GM19438 (cell line): ENCODE measurements around the gene SPTB.

Experiments used
- ATAC-seq: cut with Tn5 transposase; IDR thresholded peaks from one replicate; pipeline ENCODE4 v1.9.1; 2021; ENCODE audit warnings: low read depth; ENCODE audit not compliant: unreplicated experiment

SPTB gene

GRCh38 chr14:64855721-64856528 lies 23.8 kb downstream of the SPTB start:
- no peak for ATAC-seq

GRCh38 chr14:64850369-64851137 lies 29.2 kb downstream of the SPTB start:
- no peak for ATAC-seq

- no peak for ATAC-seq
These were observed 29.8 kb downstream of the SPTB start for GRCh38 chr14:64849940-64850339.

DNA sequence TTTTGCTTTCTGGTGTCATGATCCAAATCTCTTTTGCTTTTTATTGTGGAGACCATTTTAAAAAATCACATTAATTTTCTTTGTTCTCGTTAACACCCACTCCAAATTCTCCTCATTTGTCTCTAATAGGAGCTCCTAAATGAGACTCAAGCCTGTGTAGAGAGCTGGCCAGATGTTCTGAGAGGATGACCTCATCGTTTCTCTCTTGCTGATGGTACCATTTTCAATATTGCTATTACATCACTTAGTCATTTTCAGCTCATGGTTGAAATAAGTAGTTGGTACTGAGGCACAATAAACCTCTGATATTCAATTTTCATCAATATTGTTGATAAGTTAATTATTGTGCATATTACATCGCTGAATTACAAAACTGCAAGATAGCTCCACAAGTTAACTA lies 31.5 kb downstream of the SPTB start:
- no peak for ATAC-seq

- no peak for ATAC-seq
These were observed 33.4 kb downstream of the SPTB start for GRCh38 chr14:64846319-64846718.

- no peak for ATAC-seq
These were observed 33.8 kb downstream of the SPTB start for GRCh38 chr14:64845878-64846277.

DNA sequence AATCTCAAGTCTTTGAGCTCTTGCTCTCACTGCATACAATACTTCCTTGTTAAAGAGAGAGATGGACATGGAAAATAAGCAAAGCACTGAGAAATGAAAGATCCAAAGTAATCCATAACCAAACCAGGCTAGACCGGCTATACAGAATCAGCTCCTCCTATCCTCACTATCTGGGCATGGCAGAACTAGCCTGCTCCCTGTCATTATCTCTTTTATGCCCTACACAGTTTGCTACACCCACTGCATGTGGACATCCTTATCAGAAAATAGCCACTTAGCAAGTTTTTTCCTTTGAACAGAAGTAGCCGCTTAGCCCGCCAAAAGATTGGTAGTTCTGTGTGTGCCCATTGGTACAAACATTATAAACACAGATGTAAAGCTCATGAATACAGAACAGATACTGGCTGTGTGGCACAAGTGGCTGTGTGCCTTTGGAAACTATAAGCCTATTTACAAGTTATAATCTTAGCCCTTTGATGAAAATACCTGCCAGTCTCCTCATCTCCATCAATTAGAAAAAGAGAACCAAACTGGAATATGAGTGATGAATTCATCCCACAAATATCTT lies 34.7 kb downstream of the SPTB start:
- no peak for ATAC-seq

GRCh38 chr14:64844272-64844671 lies 35.4 kb downstream of the SPTB start:
- ATAC-seq: no peak

DNA sequence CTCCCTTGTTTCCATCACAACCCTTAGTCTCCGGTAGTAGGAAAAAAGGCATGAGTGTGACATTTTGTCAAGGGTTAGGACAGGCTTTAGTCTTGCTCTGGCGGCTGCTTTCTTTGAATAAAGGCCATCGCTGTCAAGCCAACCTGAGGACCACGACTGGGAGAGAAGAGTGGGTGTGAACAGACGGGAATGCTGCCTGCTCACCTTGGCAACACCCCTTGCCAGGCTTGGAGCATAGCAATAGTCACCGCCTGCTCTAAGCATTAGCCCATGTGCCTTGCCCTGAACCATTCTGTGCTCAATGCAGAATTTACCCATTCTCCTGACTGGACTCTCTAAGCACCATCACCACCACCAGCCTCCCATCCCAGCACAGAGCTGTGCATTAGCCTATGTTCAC lies 36.2 kb downstream of the SPTB start:
- ATAC-seq: no peak

DNA sequence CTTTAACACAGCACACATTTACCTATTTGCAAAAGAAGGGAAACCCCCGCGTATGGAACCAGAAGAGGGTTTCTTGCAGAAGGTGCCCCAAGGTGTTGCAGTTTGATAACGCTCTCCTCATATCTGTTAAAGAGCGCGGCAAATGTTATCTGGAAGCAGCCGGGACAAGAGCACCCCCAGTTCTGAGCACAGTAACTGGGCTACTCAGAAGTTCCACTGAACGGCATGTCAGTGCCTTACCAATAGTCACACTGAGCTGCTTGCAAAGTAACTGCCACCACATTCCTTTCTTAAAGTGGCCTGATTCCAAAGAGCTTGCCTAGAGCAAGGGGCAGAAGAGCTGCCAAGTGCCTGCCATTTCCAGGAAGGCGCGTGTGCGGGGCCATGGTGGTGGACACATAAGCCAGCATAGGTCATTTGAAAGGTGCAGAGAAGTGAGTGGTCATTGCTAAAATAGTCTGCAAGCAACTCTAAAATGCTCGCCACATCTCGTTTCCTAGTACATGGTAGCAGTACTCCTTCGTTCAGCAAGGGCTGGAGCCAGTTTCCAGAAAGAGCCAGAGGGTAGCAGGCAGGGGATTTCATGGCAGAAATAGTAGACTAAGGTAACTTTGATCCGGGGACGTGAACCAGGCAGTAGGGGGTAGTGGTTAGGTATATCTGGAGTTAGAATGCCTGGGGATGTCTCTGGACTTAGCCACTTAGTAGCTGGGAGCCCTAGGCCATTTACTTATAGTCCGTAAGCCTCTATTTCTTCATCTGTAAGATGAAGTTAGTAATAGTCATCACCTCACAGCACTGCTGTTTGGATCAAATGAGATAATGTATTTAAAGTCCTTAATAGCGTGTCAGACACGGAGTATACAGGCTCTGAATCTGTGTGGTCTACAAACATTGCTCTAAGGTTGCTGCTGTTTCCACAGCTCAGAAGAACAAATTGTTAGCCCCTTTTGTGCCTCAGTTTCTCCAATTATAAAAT lies 37.6 kb downstream of the SPTB start:
- ATAC-seq: no peak

- ATAC-seq: no peak
These were observed 38.5 kb downstream of the SPTB start for GRCh38 chr14:64841121-64841651.

DNA sequence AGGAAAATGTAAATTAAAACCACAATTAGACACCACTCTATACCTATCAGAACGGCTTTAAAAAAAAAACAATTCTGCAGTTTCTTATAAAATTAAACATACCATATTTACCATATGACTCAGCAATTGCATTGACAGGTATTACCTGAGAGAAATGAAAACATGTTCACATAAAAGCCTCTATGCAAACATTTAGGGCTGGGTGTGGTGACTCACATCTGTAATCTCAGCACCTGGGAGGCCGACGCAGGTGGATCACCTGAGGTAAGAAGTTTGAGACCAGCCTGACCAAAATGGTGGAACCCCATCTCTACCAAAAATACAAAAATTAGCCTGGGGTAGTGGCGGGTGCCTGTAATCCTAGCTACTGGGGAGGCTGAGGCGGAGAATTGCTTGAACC lies 41.1 kb downstream of the SPTB start:
- ATAC-seq: no peak

GRCh38 chr14:64835431-64835830 lies 44.3 kb downstream of the SPTB start:
- ATAC-seq: no peak

- ATAC-seq: no peak
These were observed 44.7 kb downstream of the SPTB start for GRCh38 chr14:64834965-64835364.

DNA sequence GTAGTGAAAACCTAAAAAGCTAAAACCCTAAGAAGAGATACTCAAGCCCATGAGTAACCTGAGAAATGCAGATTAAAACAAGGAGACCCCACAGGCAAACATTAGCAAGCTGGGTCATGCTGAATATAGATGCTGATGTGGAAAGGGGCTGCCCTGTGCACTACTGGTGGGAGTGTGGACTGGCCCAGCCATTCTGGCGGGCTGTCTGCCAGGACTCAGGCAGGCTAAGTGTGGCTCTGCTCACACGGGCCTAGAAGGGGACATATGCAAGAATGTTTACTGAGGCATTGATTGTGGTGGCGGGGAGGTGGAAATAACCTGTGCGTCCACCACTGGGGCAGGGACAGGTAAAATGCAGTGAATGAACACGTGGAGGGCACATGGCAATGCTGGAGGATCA lies 48.3 kb downstream of the SPTB start:
- no peak for ATAC-seq

DNA sequence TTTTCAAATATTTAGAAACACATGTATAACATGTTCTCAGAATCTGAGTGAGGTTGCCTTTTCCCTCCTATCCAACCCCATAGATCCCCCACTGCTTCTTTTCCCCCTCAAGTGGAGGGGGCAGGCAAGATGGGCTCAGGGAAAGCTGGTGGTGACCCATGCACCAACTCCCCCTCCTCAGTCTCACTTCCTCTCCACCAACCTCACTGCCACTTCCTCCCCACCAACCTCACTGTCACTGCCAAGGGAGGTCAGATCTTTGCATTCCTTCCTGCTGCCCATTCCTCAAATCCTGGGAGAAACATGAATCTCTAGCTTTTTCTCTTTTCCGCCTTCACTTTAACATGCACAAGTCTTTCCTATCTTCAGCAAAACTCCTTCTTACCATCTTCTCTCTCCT lies 48.7 kb downstream of the SPTB start:
- ATAC-seq: no peak

- no peak for ATAC-seq
These were observed 51.6 kb downstream of the SPTB start for GRCh38 chr14:64828071-64828470.

- no peak for ATAC-seq
These were observed 52.9 kb downstream of the SPTB start for GRCh38 chr14:64826845-64827244.

GRCh38 chr14:64826333-64826732 lies 53.4 kb downstream of the SPTB start:
- no peak for ATAC-seq

GRCh38 chr14:64825509-64825908 lies 54.2 kb downstream of the SPTB start:
- ATAC-seq: no peak
